ENCODE results near the gene SPATC1L. TPM values are rescaled to one million over a fixed set of nuclear protein-coding genes. Genes with fewer than 3 reads are reported as not detected.

The SPATC1L gene
- total and polyA plus RNA-seq, 7 experiments from 2014 or later: 3.7 to 17.9 (median 11.4) TPM

DNA sequence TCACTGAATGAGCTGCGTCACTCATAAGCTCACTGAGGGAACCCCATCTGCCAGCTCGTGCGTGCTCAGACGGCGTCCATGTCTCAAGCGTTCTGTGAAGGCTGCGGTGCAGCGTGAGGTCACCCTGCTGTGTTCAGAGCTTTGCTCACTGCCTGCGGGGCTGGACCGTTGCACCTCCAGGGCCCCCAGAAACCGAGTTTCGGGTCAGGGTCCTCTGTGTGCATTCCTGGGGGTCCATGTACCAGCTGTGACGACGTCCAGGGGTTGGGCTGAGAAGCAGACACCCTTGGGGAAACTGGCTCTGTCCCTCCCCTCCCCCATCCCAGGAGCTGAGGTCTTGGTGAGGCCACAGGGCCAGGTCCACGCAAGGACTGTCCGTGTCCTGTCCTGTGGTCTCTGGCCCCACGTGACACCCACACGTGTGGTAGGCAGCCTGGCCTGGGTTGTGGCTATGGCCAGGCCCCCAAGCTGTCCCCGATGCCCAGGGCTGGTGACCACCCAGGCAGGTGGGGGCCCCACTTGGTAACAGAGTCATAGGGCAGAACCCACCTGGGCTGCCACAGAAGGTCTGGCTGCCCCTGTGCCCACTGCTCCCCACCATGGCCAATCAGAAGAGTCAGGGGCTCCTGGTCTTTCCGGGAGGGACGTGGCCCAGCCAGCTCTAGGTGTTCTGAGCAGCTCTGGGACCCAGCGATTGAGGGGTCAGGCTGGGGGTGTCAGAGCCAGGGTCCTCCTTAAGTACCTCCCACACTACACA is 53.2 kb downstream of the SPATC1L start:
- DNase-seq: no peak
- CTCF ChIA-PET: interaction anchor here (1.5 kb wide), 1 partner anchor 13 kb away, joined by 5 read pairs; no protein-coding TSS in a partner anchor
- H3K9me3 ChIP-seq (ENCODE audit: control insufficient read depth in 2 of 3, low read length in 3 of 3): no peaks in the 10 kb centered on the region
- H3K4me3 ChIP-seq (ENCODE audit: low read length): no peak overlapping the region
- H3K4me1 ChIP-seq (ENCODE audit: control insufficient read depth in 2 of 2, insufficient read depth in 2 of 2, low read length in 2 of 2): no peaks in the 10 kb centered on the region
- POLR2A ChIA-PET: no interaction called here
- H3K27me3 ChIP-seq (ENCODE audit: control insufficient read depth in 2 of 2, insufficient read depth in 2 of 2, low read length in 2 of 2): no peaks in the 10 kb centered on the region
- peaks cover 0 to 2% (median 0%) of the 10 kb centered on the region in 7 donors for H3K4me1 Mint-ChIP-seq
- peaks cover 0 to 2% (median 0%) of the 10 kb centered on the region in 5 donors for H3K27me3 Mint-ChIP-seq
- no peak overlapping the region for H3K27ac Mint-ChIP-seq
- H3K27ac ChIP-seq (ENCODE audit: low read depth, low read length): no peak overlapping the region
- no peaks in the 10 kb centered on the region for H3K36me3 Mint-ChIP-seq
- H3K9me3 Mint-ChIP-seq: no peaks in the 10 kb centered on the region
- ATAC-seq: no peak
- no peak overlapping the region for H3K4me3 Mint-ChIP-seq
- intact Hi-C loops (cut with micrococcal nuclease): no loop called here
- H3K36me3 ChIP-seq (ENCODE audit: control insufficient read depth in 2 of 3, insufficient read depth in 3 of 3, low read length in 3 of 3): no peaks in the 10 kb centered on the region

DNA sequence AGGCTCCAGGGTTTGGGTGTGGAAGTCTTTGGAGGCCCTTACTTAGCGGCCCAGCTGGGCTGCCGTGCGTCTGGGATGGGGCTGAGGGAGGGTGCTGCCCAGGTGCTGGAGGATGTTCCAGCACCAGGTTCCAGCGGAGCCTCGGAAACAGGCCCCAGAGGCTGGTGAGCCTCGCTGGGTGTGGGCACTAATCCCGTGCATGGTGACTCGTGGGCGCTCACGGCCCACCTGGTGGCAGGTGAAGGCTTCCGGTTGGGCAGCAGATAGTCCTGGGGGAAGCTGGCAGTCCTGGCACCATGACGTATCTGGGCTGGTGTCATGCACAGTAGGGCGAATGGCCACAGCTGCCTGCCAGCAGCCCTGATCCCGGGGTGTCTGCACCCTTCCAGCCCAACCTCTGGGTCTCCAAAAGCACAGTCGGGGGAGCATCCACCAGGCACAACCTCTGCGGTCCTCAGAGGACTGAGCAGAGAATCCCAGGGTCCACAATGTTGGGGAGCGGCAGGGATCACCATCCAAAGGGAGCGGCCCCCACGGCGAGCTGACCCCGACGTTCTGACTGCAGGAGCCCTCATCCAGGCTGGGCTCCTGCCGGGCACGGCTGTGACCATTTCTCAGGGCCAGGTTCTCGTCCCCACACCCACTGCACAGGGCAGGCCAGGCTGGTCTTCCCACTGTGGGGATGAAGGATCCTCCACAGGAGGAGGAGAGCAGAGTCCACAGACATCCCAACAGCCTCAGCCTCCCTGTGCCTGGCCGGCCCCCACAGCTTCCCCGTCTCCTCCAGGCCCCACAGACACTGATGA is 54.2 kb downstream of the SPATC1L start:
- no peak for DNase-seq
- H3K9me3 Mint-ChIP-seq: no peaks in the 10 kb centered on the region
- H3K4me3 Mint-ChIP-seq: no peak overlapping the region
- Histone ChIP-seq H3K4me3 (ENCODE audit: low read length) (no peak overlapping the region), H3K36me3 (ENCODE audit: control insufficient read depth in 2 of 3, insufficient read depth in 3 of 3, low read length in 3 of 3) (no peaks in the 10 kb centered on the region), H3K27ac (ENCODE audit: low read depth, low read length) (no peak overlapping the region), H3K27me3 (ENCODE audit: control insufficient read depth in 2 of 2, insufficient read depth in 2 of 2, low read length in 2 of 2) (no peaks in the 10 kb centered on the region), H3K4me1 (ENCODE audit: control insufficient read depth in 2 of 2, insufficient read depth in 2 of 2, low read length in 2 of 2) (no peaks in the 10 kb centered on the region), H3K9me3 (ENCODE audit: control insufficient read depth in 2 of 3, low read length in 3 of 3) (no peaks in the 10 kb centered on the region)
- POLR2A ChIA-PET: no interaction called here
- H3K4me1 Mint-ChIP-seq: peaks cover 0 to 2% (median 0%) of the 10 kb centered on the region in 7 donors
- intact Hi-C loops (cut with micrococcal nuclease): no loop called here
- CTCF ChIA-PET: interaction anchor here (1.5 kb wide), 1 partner anchor 14 kb away, joined by 5 read pairs; no protein-coding TSS in a partner anchor
- no peak overlapping the region for H3K27ac Mint-ChIP-seq
- no peak for ATAC-seq
- H3K27me3 Mint-ChIP-seq: no peaks in the 10 kb centered on the region
- H3K36me3 Mint-ChIP-seq: no peaks in the 10 kb centered on the region

DNA sequence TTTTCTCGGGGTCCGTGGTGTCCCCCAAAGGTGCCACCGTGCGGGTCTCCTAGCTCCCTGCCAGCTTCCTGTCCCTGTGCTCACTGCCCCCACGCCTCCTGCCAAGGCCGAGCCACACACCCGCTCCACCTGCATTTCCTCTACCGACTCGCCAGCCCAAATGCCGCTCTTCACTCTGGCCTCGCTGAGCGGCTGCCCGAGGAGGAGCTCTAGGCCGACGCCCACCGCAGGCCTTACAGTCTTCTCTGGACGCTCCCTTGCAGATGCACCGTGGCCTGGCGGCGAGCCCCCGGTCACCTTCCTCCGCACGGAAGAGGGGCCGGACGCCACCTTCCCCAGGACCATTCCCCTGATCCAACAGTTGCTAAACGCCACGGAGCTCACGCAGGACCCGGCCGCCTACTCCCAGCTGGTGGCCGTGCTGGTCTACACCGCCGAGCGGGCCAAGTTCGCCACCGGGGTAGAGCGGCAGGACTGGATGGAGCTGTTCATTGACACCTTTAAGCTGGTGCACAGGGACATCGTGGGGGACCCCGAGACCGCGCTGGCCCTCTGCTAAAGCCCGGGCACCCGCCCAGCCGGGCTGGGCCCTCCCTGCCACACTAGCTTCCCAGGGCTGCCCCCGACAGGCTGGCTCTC is 55.2 kb downstream of the SPATC1L start:
- no peak for ATAC-seq
- CTCF ChIA-PET: interaction anchor here (1.7 kb wide), 1 partner anchor 14 kb away, joined by 6 read pairs; no protein-coding TSS in a partner anchor
- Histone ChIP-seq H3K36me3 (ENCODE audit: control insufficient read depth in 2 of 3, insufficient read depth in 3 of 3, low read length in 3 of 3) (no peaks in the 10 kb centered on the region), H3K4me3 (ENCODE audit: low read length) (no peak overlapping the region), H3K27me3 (ENCODE audit: control insufficient read depth in 2 of 2, insufficient read depth in 2 of 2, low read length in 2 of 2) (no peaks in the 10 kb centered on the region), H3K9me3 (ENCODE audit: control insufficient read depth in 2 of 3, low read length in 3 of 3) (no peaks in the 10 kb centered on the region), H3K4me1 (ENCODE audit: control insufficient read depth in 2 of 2, insufficient read depth in 2 of 2, low read length in 2 of 2) (no peaks in the 10 kb centered on the region), H3K27ac (ENCODE audit: low read depth, low read length) (no peak overlapping the region)
- Mint-ChIP-seq H3K4me1 (peaks cover 0 to 2% (median 0%) of the 10 kb centered on the region in 7 donors), H3K27me3 (no peaks in the 10 kb centered on the region), H3K4me3 (no peak overlapping the region), H3K36me3 (no peaks in the 10 kb centered on the region), H3K27ac (no peak overlapping the region), H3K9me3 (no peaks in the 10 kb centered on the region)
- POLR2A ChIA-PET: no interaction called here
- DNase-seq: no peak
- intact Hi-C loops (cut with micrococcal nuclease): no loop called here

DNA sequence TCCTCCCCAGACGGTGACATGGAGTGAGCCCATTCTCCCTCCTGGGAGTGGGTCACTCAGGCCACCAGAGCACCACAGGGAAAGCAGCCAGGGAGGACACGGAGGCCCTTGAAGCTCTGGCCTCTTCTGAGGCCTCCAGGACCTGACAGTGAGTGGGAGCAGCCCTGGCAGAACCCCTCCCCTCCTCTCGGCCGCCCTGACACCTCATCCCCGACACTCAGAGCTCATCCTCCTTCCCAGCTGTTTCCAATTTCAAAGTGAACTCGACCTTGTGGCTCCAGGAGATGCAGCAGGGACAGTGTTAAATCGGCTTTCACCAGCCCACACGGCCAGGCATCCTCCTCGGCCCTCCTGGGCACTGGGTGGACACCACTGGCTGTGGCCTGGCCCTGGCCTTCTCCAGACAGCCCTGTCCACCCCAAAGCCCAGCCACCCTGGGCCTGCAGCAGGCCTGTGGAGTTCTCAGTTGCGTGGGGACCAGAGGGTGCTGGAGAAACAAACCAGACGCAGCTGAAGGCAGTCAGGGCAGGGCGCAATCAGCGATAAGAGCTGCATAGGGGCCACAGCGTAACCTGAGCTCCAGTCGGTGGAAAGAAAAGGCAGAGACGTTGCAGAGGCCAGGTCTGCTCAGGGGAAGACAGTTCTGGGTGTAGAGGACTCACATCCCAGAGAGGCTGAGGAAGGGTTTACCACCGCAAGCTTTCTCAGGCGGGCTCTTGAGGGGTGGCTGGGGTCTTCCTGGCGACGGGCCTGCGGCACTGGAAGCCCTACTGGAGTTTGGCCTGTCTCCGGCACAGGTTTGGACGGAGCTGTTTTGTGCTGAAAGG is 55.9 kb downstream of the SPATC1L start:
- ChIA-PET POLR2A (no interaction called here), CTCF (interaction anchor here (1.7 kb wide), 1 partner anchor 14 kb away, joined by 6 read pairs; no protein-coding TSS in a partner anchor)
- DNase-seq (peak in 1 of 9 donors; percentile 5), ATAC-seq (no peak)
- H3K36me3 ChIP-seq (ENCODE audit: control insufficient read depth in 2 of 3, insufficient read depth in 3 of 3, low read length in 3 of 3): no peaks in the 10 kb centered on the region
- peaks cover 0 to 4% (median 0%) of the 10 kb centered on the region in 7 donors for H3K4me1 Mint-ChIP-seq
- no peaks in the 10 kb centered on the region for H3K4me1 ChIP-seq (ENCODE audit: control insufficient read depth in 2 of 2, insufficient read depth in 2 of 2, low read length in 2 of 2)
- H3K27me3 ChIP-seq (ENCODE audit: control insufficient read depth in 2 of 2, insufficient read depth in 2 of 2, low read length in 2 of 2): no peaks in the 10 kb centered on the region
- H3K4me3 Mint-ChIP-seq: no peak overlapping the region
- H3K9me3 Mint-ChIP-seq: peaks cover 0 to 1% (median 0%) of the 10 kb centered on the region in 11 donors
- no peak overlapping the region for H3K27ac ChIP-seq (ENCODE audit: low read depth, low read length)
- H3K36me3 Mint-ChIP-seq: peaks cover 0 to 4% (median 0%) of the 10 kb centered on the region in 5 donors
- no peak overlapping the region for H3K27ac Mint-ChIP-seq
- intact Hi-C loops (cut with micrococcal nuclease): no loop called here
- no peaks in the 10 kb centered on the region for H3K9me3 ChIP-seq (ENCODE audit: control insufficient read depth in 2 of 3, low read length in 3 of 3)
- H3K4me3 ChIP-seq (ENCODE audit: low read length): no peak overlapping the region
- no peaks in the 10 kb centered on the region for H3K27me3 Mint-ChIP-seq

DNA sequence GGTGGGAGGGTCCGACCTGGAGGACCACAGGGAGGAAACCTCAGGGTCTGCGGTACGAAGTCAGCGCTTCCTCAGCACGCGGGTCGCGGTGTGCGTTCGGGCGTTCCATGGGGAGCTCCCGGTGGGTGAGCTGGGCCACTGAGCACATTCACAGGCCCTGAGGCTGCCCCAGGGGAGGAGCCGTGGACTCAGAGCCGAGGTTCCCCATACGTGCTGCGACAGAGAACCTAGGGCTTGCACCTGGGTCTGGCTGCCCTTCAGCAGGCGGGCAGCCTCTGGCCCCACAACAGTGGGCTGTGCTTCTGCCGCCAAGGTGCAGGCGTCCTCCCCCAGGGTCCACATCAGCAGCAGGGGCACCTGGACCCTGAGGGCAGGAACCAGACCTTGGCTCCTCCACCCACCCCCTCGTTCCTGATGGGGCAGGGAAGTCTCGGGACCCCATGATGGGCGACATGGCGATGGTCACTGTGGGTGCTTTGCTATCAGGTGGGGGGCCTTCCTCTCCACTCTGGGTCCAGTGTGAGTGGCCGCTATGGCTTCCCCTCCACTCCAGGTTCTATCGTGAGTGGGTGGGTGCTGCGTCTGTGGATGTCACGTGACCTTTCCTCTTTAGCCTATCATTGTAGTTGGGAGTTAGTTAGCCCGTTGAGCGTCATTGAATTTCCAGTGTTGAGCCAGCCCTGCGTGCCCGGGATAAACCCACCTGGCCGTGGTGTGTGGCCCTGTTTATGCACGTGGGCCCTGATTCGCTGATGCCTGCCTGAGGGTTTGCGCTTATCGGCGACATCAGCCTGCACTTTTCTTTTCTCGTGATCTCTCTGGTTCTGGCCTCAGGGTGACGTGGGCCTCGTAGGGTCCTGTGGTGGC is 56.8 kb downstream of the SPATC1L start:
- no peaks in the 10 kb centered on the region for H3K27me3 Mint-ChIP-seq
- H3K27ac Mint-ChIP-seq: no peak overlapping the region
- peaks cover 0 to 4% (median 0%) of the 10 kb centered on the region in 5 donors for H3K36me3 Mint-ChIP-seq
- H3K36me3 ChIP-seq (ENCODE audit: control insufficient read depth in 2 of 3, insufficient read depth in 3 of 3, low read length in 3 of 3): no peaks in the 10 kb centered on the region
- POLR2A ChIA-PET: no interaction called here
- peak in 1 of 9 donors; percentile 5 for DNase-seq
- no peak overlapping the region for H3K4me3 Mint-ChIP-seq
- no peaks in the 10 kb centered on the region for H3K4me1 ChIP-seq (ENCODE audit: control insufficient read depth in 2 of 2, insufficient read depth in 2 of 2, low read length in 2 of 2)
- H3K9me3 ChIP-seq (ENCODE audit: control insufficient read depth in 2 of 3, low read length in 3 of 3): no peaks in the 10 kb centered on the region
- CTCF ChIA-PET: no interaction called here
- H3K27ac ChIP-seq (ENCODE audit: low read depth, low read length): no peak overlapping the region
- H3K4me3 ChIP-seq (ENCODE audit: low read length): no peak overlapping the region
- H3K4me1 Mint-ChIP-seq: peaks cover 0 to 4% (median 0%) of the 10 kb centered on the region in 7 donors
- no peak for ATAC-seq
- intact Hi-C loops (cut with micrococcal nuclease): no loop called here
- H3K9me3 Mint-ChIP-seq: peaks cover 0 to 2% (median 0%) of the 10 kb centered on the region in 11 donors
- H3K27me3 ChIP-seq (ENCODE audit: control insufficient read depth in 2 of 2, insufficient read depth in 2 of 2, low read length in 2 of 2): no peaks in the 10 kb centered on the region
